Gastrocnemius medialis (tissue), 4 donors: ENCODE measurements around the gene SPCS2. TPM values are rescaled to one million over a fixed set of nuclear protein-coding genes. Genes with fewer than 3 reads are reported as not detected.
"Not testable (repeated sequence)": the region's sequence is repeated elsewhere in the genome, so short reads cannot be mapped to it uniquely, and the experiment has no call there.

Source experiments
- ATAC-seq, 2 donors: fragments of 150-250 bp; one replicate each; pipeline ENCODE4 v1.9.1; 2016
- DNase-seq, 2 donors: peaks; one replicate each; pipeline ENCODE4 v3.0.0-alpha.2; 2019
- H3K27ac ChIP-seq, 4 donors: fragments of 200-600 bp; sonication (generic); 1 replicate in 1 of 4; 2 replicates in 3 of 4; pipeline ENCODE4 v1.5.1; 2016 to 2018; ENCODE audit warnings: mild to moderate bottlenecking in 2 of 4, moderate library complexity in 1 of 4
- H3K27me3 ChIP-seq, 3 donors: fragments of 200-600 bp; sonication (generic) in 2 of 3; 1 replicate in 1 of 3; 2 replicates in 2 of 3; pipeline versions ENCODE4 v1.5.1 to v1.6.0; 2016 to 2019; ENCODE audit warnings: mild to moderate bottlenecking in 1 of 3, moderate library complexity in 1 of 3
- H3K36me3 ChIP-seq, 2 donors: fragments of 200-600 bp; sonication (generic) in 1 of 2; one replicate each; pipeline ENCODE4 v1.5.1; 2017 to 2018
- H3K4me1 ChIP-seq, 2 donors: fragments of 200-600 bp; sonication (generic) in 1 of 2; one replicate each; pipeline ENCODE4 v1.5.1; 2016 to 2017; ENCODE audit warnings: mild to moderate bottlenecking in 2 of 2
- H3K4me3 ChIP-seq, 4 donors: fragments of 200-600 bp; sonication (generic) in 3 of 4; 1 replicate in 1 of 4; 2 replicates in 3 of 4; pipeline ENCODE4 v1.5.1; 2016 to 2019; ENCODE audit warnings: mild to moderate bottlenecking in 2 of 4
- H3K9me3 ChIP-seq, 3 donors: fragments of 200-600 bp; sonication (generic) in 2 of 3; 1 replicate in 1 of 3; 2 replicates in 2 of 3; pipeline ENCODE4 v1.5.1; 2016 to 2019
- CTCF ChIP-seq, 5 experiments: fragments of 450-650 bp in 3 of 5; fragments of 200-600 bp in 2 of 5; sonication (generic) in 2 of 5; IDR thresholded peaks in 4 of 5; conservative IDR thresholded peaks in 1 of 5; 1 replicate in 4 of 5; 2 replicates in 1 of 5; pipeline ENCODE4 v1.5.1; 2016 to 2019; ENCODE audit warnings: antibody characterized with exemption in 5 of 5, mild to moderate bottlenecking in 3 of 5, moderate library complexity in 3 of 5
- POLR2A ChIP-seq, 2 donors: fragments of 450-650 bp; IDR thresholded peaks; one replicate each; pipeline ENCODE4 v1.6.1; 2017; ENCODE audit warnings: antibody characterized with exemption in 2 of 2, mild to moderate bottlenecking in 2 of 2, moderate library complexity in 2 of 2
- in situ Hi-C, 4 donors: fragments of 200-750 bp; cut with MboI; loops; one replicate each; pipeline versions ENCODE4 v1.15.0 to v1.8.0; 2017; ENCODE audit warnings: low sequenced_read_pairs in 4 of 4
- intact Hi-C: fragments of 100-400 bp; cut with DNase I; formaldehyde crosslinking; loops from one replicate; pipeline ENCODE4 v1.15.1; 2023; ENCODE audit warnings: low total_unique reads
- total RNA-seq, 4 donors: library from RNA; depleted of rRNA; stranded (reverse); fragments of >200 nt; gene quantifications; one replicate each; pipeline versions ENCODE4 v1.1.0 to v1.2.3, GENCODE V29; 2016

The SPCS2 gene
- total RNA-seq, 4 donors from 2014 or later: 16.9 to 38.3 (median 22.8) TPM

- no peak overlapping the region for H3K4me3 ChIP-seq
- DNase-seq (peak in 1 of 2 donors; percentile 20), ATAC-seq (peak; percentile 73 to 82)
- peaks cover 0 to 6% of the 10 kb centered on the region in 2 donors for H3K36me3 ChIP-seq
- peak overlapping the region; percentile 26 to 58 (median 46) for H3K27ac ChIP-seq
- in situ Hi-C loops (no loop called here), intact Hi-C loops (no loop called here)
- TF ChIP-seq CTCF (IDR thresholded peaks at IDR 0.05 in 4 of 5, conservative IDR thresholded peaks at IDR 0.05 in 1 of 5): no peak
- TF ChIP-seq POLR2A (IDR thresholded peaks at IDR 0.05): no peak
- H3K4me1 ChIP-seq: peaks cover 42 to 48% of the 10 kb centered on the region in 2 donors
- no peaks in the 10 kb centered on the region for H3K27me3 ChIP-seq
- no peaks in the 10 kb centered on the region for H3K9me3 ChIP-seq
Measured at GRCh38 chr11:74956397-74957015, 7.4 kb downstream of the SPCS2 start.

GRCh38 chr11:74957937-74958629, 9.0 kb downstream of the SPCS2 start:
- H3K4me3 ChIP-seq: no peak overlapping the region
- intact Hi-C loops (no loop called here), in situ Hi-C loops (no loop called here)
- ATAC-seq (no peak), DNase-seq (no peak)
- H3K36me3 ChIP-seq: peaks cover 0 to 6% of the 10 kb centered on the region in 2 donors
- peaks cover 42 to 48% of the 10 kb centered on the region in 2 donors for H3K4me1 ChIP-seq
- H3K9me3 ChIP-seq: no peaks in the 10 kb centered on the region
- TF ChIP-seq CTCF (IDR thresholded peaks at IDR 0.05 in 4 of 5, conservative IDR thresholded peaks at IDR 0.05 in 1 of 5) (no peak), POLR2A (IDR thresholded peaks at IDR 0.05) (no peak)
- H3K27me3 ChIP-seq: no peaks in the 10 kb centered on the region
- no peak overlapping the region for H3K27ac ChIP-seq

GRCh38 chr11:74960128-74960527, 11.1 kb downstream of the SPCS2 start:
- H3K36me3 ChIP-seq, intact Hi-C loops, H3K9me3 ChIP-seq, DNase-seq, H3K27me3 ChIP-seq, H3K4me3 ChIP-seq, in situ Hi-C loops, H3K27ac ChIP-seq, ATAC-seq: not testable (repeated sequence)
- H3K4me1 ChIP-seq: peaks cover 49 to 61% of the 10 kb centered on the region in 2 donors

GRCh38 chr11:74966651-74967050, 17.6 kb downstream of the SPCS2 start:
- Histone ChIP-seq H3K27me3 (no peaks in the 10 kb centered on the region), H3K4me1 (peaks cover 12 to 21% of the 10 kb centered on the region in 2 donors), H3K36me3 (peaks cover 0 to 32% of the 10 kb centered on the region in 2 donors), H3K9me3 (no peaks in the 10 kb centered on the region), H3K27ac (no peak overlapping the region), H3K4me3 (no peak overlapping the region)
- intact Hi-C loops: no loop called here
- ATAC-seq (no peak), DNase-seq (no peak)
- in situ Hi-C loops: no loop called here
- TF ChIP-seq CTCF (IDR thresholded peaks at IDR 0.05 in 4 of 5, conservative IDR thresholded peaks at IDR 0.05 in 1 of 5) (no peak), POLR2A (IDR thresholded peaks at IDR 0.05) (no peak)

- no peak for TF ChIP-seq POLR2A (IDR thresholded peaks at IDR 0.05)
- TF ChIP-seq CTCF (IDR thresholded peaks at IDR 0.05 in 4 of 5, conservative IDR thresholded peaks at IDR 0.05 in 1 of 5): no peak
- H3K27me3 ChIP-seq: no peaks in the 10 kb centered on the region
- no peaks in the 10 kb centered on the region for H3K4me1 ChIP-seq
- DNase-seq (no peak), ATAC-seq (no peak)
- intact Hi-C loops (no loop called here), in situ Hi-C loops (no loop called here)
- no peaks in the 10 kb centered on the region for H3K9me3 ChIP-seq
- H3K27ac ChIP-seq: no peak overlapping the region
- no peak overlapping the region for H3K4me3 ChIP-seq
- H3K36me3 ChIP-seq: peaks cover 0 to 54% of the 10 kb centered on the region in 2 donors
Measured at GRCh38 chr11:74970852-74971395, 21.9 kb downstream of the SPCS2 start.
